Activated T-cell treated with anti-CD3 and anti-CD28 coated beads, Interleukin-2, amount 50 U/mL, for 72 hours (primary cell): ENCODE results near the gene TP73. TPM values are rescaled to one million over a fixed set of nuclear protein-coding genes. Genes with fewer than 3 reads are reported as not detected.

ENCODE experiments used
- ATAC-seq, 2 donors: fragments of 150-1000 bp; cut with Tn5 transposase; replicated peaks in 1 of 2; 2 replicates each; pipeline ENCODE4 v1.10.0; 2021; ENCODE audit warnings: moderate library complexity in 2 of 2, mild to moderate bottlenecking in 1 of 2
- DNase-seq, 2 donors: peaks; one replicate each; pipeline ENCODE4 v3.0.0; 2021 to 2022; ENCODE audit warnings: mixed read lengths in 1 of 2
- H3K27ac Mint-ChIP-seq: one replicate; pipeline ENCODE4 v1.8.0; 2022; ENCODE audit warnings: mild to moderate bottlenecking, moderate library complexity, mixed read lengths
- H3K27me3 Mint-ChIP-seq: one replicate; pipeline ENCODE4 v1.8.0; 2022; ENCODE audit warnings: low read depth, mixed read lengths
- H3K36me3 Mint-ChIP-seq, 2 donors: one replicate each; pipeline ENCODE4 v1.8.0; 2022; ENCODE audit warnings: mixed read lengths in 2 of 2, mild to moderate bottlenecking in 1 of 2; ENCODE audit not compliant: insufficient read depth in 2 of 2
- H3K4me1 Mint-ChIP-seq: one replicate; pipeline ENCODE4 v1.8.0; 2022; ENCODE audit warnings: low read depth, mixed read lengths
- H3K4me3 Mint-ChIP-seq, 2 donors: one replicate each; pipeline ENCODE4 v1.8.0; 2022; ENCODE audit warnings: mild to moderate bottlenecking in 2 of 2, mixed read lengths in 2 of 2, moderate library complexity in 2 of 2
- H3K9me3 Mint-ChIP-seq, 2 donors: one replicate each; pipeline ENCODE4 v1.8.0; 2022; ENCODE audit warnings: mixed read lengths in 2 of 2
- total RNA-seq, 2 donors: library from RNA; stranded (reverse); gene quantifications; one replicate each; pipeline ENCODE4 v1.2.3, GENCODE V29; 2022

The TP73 gene
- total RNA-seq, 2 donors from 2014 or later = 0.65 to 1.3 TPM

GRCh38 chr1:3763351-3764125 is 111.2 kb downstream of the TP73 start:
- no peak overlapping the region for H3K4me3 Mint-ChIP-seq
- no peaks in the 10 kb centered on the region for H3K9me3 Mint-ChIP-seq
- no peak for DNase-seq

GRCh38 chr1:3767328-3767925 is 115.1 kb downstream of the TP73 start:
- DNase-seq (no peak), ATAC-seq (no peak)
- Mint-ChIP-seq H3K27me3 (peaks cover 7% of the 10 kb centered on the region), H3K9me3 (no peaks in the 10 kb centered on the region), H3K27ac (no peak overlapping the region), H3K4me3 (no peak overlapping the region), H3K4me1 (peaks cover 10% of the 10 kb centered on the region), H3K36me3 (no peaks in the 10 kb centered on the region)

More at GRCh38 chr1:3763351-3764125, 111.2 kb downstream of the TP73 start:
- Mint-ChIP-seq H3K27ac (no peak overlapping the region), H3K27me3 (peaks cover 16% of the 10 kb centered on the region), H3K36me3 (no peaks in the 10 kb centered on the region), H3K4me1 (no peaks in the 10 kb centered on the region)
- ATAC-seq = no peak

- Mint-ChIP-seq H3K4me1 (peaks cover 10% of the 10 kb centered on the region), H3K9me3 (no peaks in the 10 kb centered on the region), H3K27me3 (peaks cover 7% of the 10 kb centered on the region), H3K4me3 (no peak overlapping the region), H3K36me3 (no peaks in the 10 kb centered on the region), H3K27ac (no peak overlapping the region)
- no peak for ATAC-seq
- DNase-seq = no peak
These were observed 116.6 kb downstream of the TP73 start for GRCh38 chr1:3768811-3769390.

GRCh38 chr1:3770047-3770765 is 117.9 kb downstream of the TP73 start:
- H3K36me3 Mint-ChIP-seq = no peaks in the 10 kb centered on the region
- peaks cover 10% of the 10 kb centered on the region for H3K4me1 Mint-ChIP-seq
- H3K27ac Mint-ChIP-seq = no peak overlapping the region
- peaks cover 7% of the 10 kb centered on the region for H3K27me3 Mint-ChIP-seq
- H3K4me3 Mint-ChIP-seq = peak overlapping the region in 1 of 2 donors; percentile 82
- ATAC-seq (no peak), DNase-seq (no peak)
- H3K9me3 Mint-ChIP-seq = no peaks in the 10 kb centered on the region

- Mint-ChIP-seq H3K4me1 (peaks cover 10% of the 10 kb centered on the region), H3K27ac (no peak overlapping the region), H3K36me3 (no peaks in the 10 kb centered on the region), H3K27me3 (peaks cover 2% of the 10 kb centered on the region), H3K9me3 (no peaks in the 10 kb centered on the region), H3K4me3 (peak overlapping the region; percentile 82)
- no peak for ATAC-seq
- DNase-seq = no peak
These were observed 119.1 kb downstream of the TP73 start for GRCh38 chr1:3771108-3772026.

GRCh38 chr1:3772027-3772714 is 119.9 kb downstream of the TP73 start:
- Mint-ChIP-seq H3K36me3 (no peaks in the 10 kb centered on the region), H3K4me1 (peaks cover 10% of the 10 kb centered on the region), H3K9me3 (no peaks in the 10 kb centered on the region), H3K4me3 (peak overlapping the region; percentile 82), H3K27me3 (no peaks in the 10 kb centered on the region), H3K27ac (no peak overlapping the region)
- DNase-seq (peak; percentile 92 to 94), ATAC-seq (peak; percentile 85 to 86)

GRCh38 chr1:3772715-3773571 is 120.6 kb downstream of the TP73 start, which contains the start of gene SMIM1:
SMIM1 (plus strand) TSS chr1:3772749; CDS start chr1:3775374, 2,625 bp downstream.
- H3K9me3 Mint-ChIP-seq = no peaks in the 10 kb centered on the region
- no peak for DNase-seq
- no peaks in the 10 kb centered on the region for H3K36me3 Mint-ChIP-seq
- H3K27me3 Mint-ChIP-seq = no peaks in the 10 kb centered on the region
- H3K4me3 Mint-ChIP-seq = peak within 1 kb of the TSS; percentile 82
- H3K27ac Mint-ChIP-seq = no peak within 1 kb of the TSS
- H3K4me1 Mint-ChIP-seq = peaks cover 10% of the 10 kb centered on the region
- ATAC-seq = no peak

GRCh38 chr1:3773572-3774275 is 121.4 kb downstream of the TP73 start:
- H3K4me1 Mint-ChIP-seq = peaks cover 10% of the 10 kb centered on the region

GRCh38 chr1:3774276-3774945 is 122.1 kb downstream of the TP73 start:
- Mint-ChIP-seq H3K27me3 (no peaks in the 10 kb centered on the region), H3K4me3 (no peak overlapping the region), H3K9me3 (no peaks in the 10 kb centered on the region), H3K27ac (no peak overlapping the region), H3K36me3 (no peaks in the 10 kb centered on the region), H3K4me1 (peaks cover 10% of the 10 kb centered on the region)
- ATAC-seq (no peak), DNase-seq (no peak)

More at GRCh38 chr1:3773572-3774275, 121.4 kb downstream of the TP73 start:
- H3K27me3 Mint-ChIP-seq = no peaks in the 10 kb centered on the region
- H3K9me3 Mint-ChIP-seq = no peaks in the 10 kb centered on the region
- peak overlapping the region in 1 of 2 donors; percentile 17 for H3K4me3 Mint-ChIP-seq
- no peaks in the 10 kb centered on the region for H3K36me3 Mint-ChIP-seq
- ATAC-seq (no peak), DNase-seq (no peak)
- no peak overlapping the region for H3K27ac Mint-ChIP-seq

GRCh38 chr1:3774946-3775489 is 122.7 kb downstream of the TP73 start:
- peaks cover 0 to 3% of the 10 kb centered on the region in 2 donors for H3K36me3 Mint-ChIP-seq
- H3K4me3 Mint-ChIP-seq = no peak overlapping the region
- no peaks in the 10 kb centered on the region for H3K9me3 Mint-ChIP-seq
- no peak overlapping the region for H3K27ac Mint-ChIP-seq
- DNase-seq = no peak
- H3K4me1 Mint-ChIP-seq = peaks cover 10% of the 10 kb centered on the region
- no peaks in the 10 kb centered on the region for H3K27me3 Mint-ChIP-seq
- ATAC-seq = no peak
